SK-N-SH (cell line): ENCODE measurements around the gene MISFA. TPM values are rescaled to one million over a fixed set of nuclear protein-coding genes. Genes with fewer than 3 reads are reported as not detected.

Experiments
- CTCF ChIA-PET: fragments of 300-600, 350-600 bp; formaldehyde crosslinking; extraction: SDS; loops from one replicate; lab custom pipeline; 2021; lab: Yijun Ruan, JAX
- POLR2A ChIA-PET: fragments of 350-600 bp; sonication (Branson Sonifier 250); formaldehyde crosslinking; extraction: SDS; loops from one replicate; lab custom pipeline; 2020; ENCODE audit warnings: antibody characterized with exemption, inconsistent platforms; lab: Yijun Ruan, JAX
- DNase-seq: peaks from one replicate; pipeline ENCODE4 v3.0.0; 2012
- H2AFZ ChIP-seq: fragments of 200-600 bp; sonication (generic); 2 replicates; pipeline ENCODE4 v1.8.1; 2016; ENCODE audit warnings: antibody characterized with exemption, mild to moderate bottlenecking, low read depth
- H3F3A ChIP-seq: fragments of 200-600 bp; sonication (generic); replicated peaks from 2 replicates; pipeline ENCODE3; 2016; ENCODE audit warnings: antibody characterized with exemption, mild to moderate bottlenecking; ENCODE audit not compliant: insufficient read depth
- H3K27ac ChIP-seq, 2 experiments: fragments of 200-500 bp in 1 of 2; fragments of 200-600 bp in 1 of 2; sonication (Bioruptor generic) in 1 of 2; sonication (generic), shearing (Covaris generic) in 1 of 2; 2 replicates each; pipeline versions ENCODE4 v1.5.1 to v1.6.1; 2014 to 2016; ENCODE audit warnings: low read depth in 2 of 2, inconsistent platforms in 1 of 2, low read length in 1 of 2, mild to moderate bottlenecking in 1 of 2, mixed read lengths in 1 of 2
- H3K27me3 ChIP-seq: fragments of 200-600 bp; sonication (generic), shearing (Covaris generic); 2 replicates; pipeline ENCODE4 v1.6.1; 2016; ENCODE audit warnings: mixed run types; ENCODE audit not compliant: insufficient read depth
- H3K36me3 ChIP-seq, 2 experiments: fragments of 200-500 bp in 1 of 2; fragments of 200-600 bp in 1 of 2; sonication (Bioruptor generic) in 1 of 2; sonication (generic) in 1 of 2; replicated peaks in 1 of 2; 2 replicates each; pipeline versions ENCODE3 to v1.5.1; 2014 to 2016; ENCODE audit warnings: low read length in 1 of 2, mild to moderate bottlenecking in 1 of 2; ENCODE audit not compliant: insufficient read depth in 2 of 2, control insufficient read depth in 1 of 2
- H3K4me1 ChIP-seq, 2 experiments: fragments of 200-500 bp in 1 of 2; fragments of 200-600 bp in 1 of 2; sonication (Bioruptor generic) in 1 of 2; sonication (generic), shearing (Covaris generic) in 1 of 2; 2 replicates each; pipeline versions ENCODE4 v1.5.1 to v1.6.1; 2014 to 2016; ENCODE audit warnings: low read depth in 1 of 2, low read length in 1 of 2, mixed run types in 1 of 2; ENCODE audit not compliant: insufficient read depth in 2 of 2, control insufficient read depth in 1 of 2
- H3K4me2 ChIP-seq: fragments of 200-600 bp; sonication (generic), shearing (Covaris generic); 2 replicates; pipeline ENCODE4 v1.6.1; 2017; ENCODE audit warnings: mixed run types
- H3K4me3 ChIP-seq, 2 experiments: fragments of 200-500 bp in 1 of 2; fragments of 200-600 bp in 1 of 2; sonication (Bioruptor generic) in 1 of 2; sonication (generic), shearing (Covaris generic) in 1 of 2; 2 replicates each; pipeline versions ENCODE4 v1.5.1 to v1.8.1; 2014 to 2016; ENCODE audit warnings: low read depth in 2 of 2, inconsistent platforms in 1 of 2, low read length in 1 of 2, mild to moderate bottlenecking in 1 of 2, mixed read lengths in 1 of 2, moderate library complexity in 1 of 2
- H3K79me2 ChIP-seq: fragments of 200-600 bp; sonication (generic); 2 replicates; pipeline ENCODE4 v1.8.1; 2017; ENCODE audit warnings: mild to moderate bottlenecking; ENCODE audit not compliant: insufficient read depth
- H3K9ac ChIP-seq: fragments of 200-600 bp; sonication (generic); 2 replicates; pipeline ENCODE4 v1.6.1; 2017; ENCODE audit warnings: mixed run types
- H3K9me2 ChIP-seq: fragments of 200-600 bp; sonication (generic); 2 replicates; pipeline ENCODE4 v1.6.1; 2017; ENCODE audit warnings: mixed run types
- H3K9me3 ChIP-seq: fragments of 200-600 bp; sonication (generic); 2 replicates; pipeline ENCODE4 v1.6.1; 2017; ENCODE audit warnings: mixed run types, mild to moderate bottlenecking, moderate library complexity
- H4K20me1 ChIP-seq: fragments of 200-600 bp; sonication (generic); 2 replicates; pipeline ENCODE4 v1.6.1; 2017; ENCODE audit warnings: mild to moderate bottlenecking, mixed run types; ENCODE audit not compliant: insufficient read depth
- CHD2 ChIP-seq: fragments of 150-350 bp; IDR thresholded peaks from 2 replicates; pipeline ENCODE4 v1.6.1; 2018; ENCODE audit warnings: low read length; ENCODE audit not compliant: partially characterized antibody
- CTCF ChIP-seq: fragments of 200-600 bp; sonication (generic); IDR thresholded peaks from 2 replicates; pipeline ENCODE4 v1.6.1; 2017; ENCODE audit warnings: antibody characterized with exemption, mild to moderate bottlenecking, moderate library complexity
- FOSL2 ChIP-seq: IDR thresholded peaks from 2 replicates; pipeline ENCODE4 v1.4.0; 2012; ENCODE audit warnings: low read depth, mild to moderate bottlenecking, moderate library complexity, borderline replicate concordance
- FOXM1 ChIP-seq: IDR thresholded peaks from 2 replicates; pipeline ENCODE4 v1.4.0; 2012; ENCODE audit warnings: low read depth, mild to moderate bottlenecking
- GATA2 ChIP-seq: sonication (generic); formaldehyde crosslinking; IDR thresholded peaks from 2 replicates; pipeline ENCODE4 v1.5.0; 2020; ENCODE audit warnings: mild to moderate bottlenecking, missing genetic modification reagents
- JUND ChIP-seq: IDR thresholded peaks from 2 replicates; pipeline ENCODE4 v1.4.0; 2012
- MEF2A ChIP-seq: IDR thresholded peaks from 2 replicates; pipeline ENCODE4 v1.4.0; 2012; ENCODE audit warnings: low read depth, borderline replicate concordance
- NFIC ChIP-seq: IDR thresholded peaks from 2 replicates; pipeline ENCODE4 v1.4.0; 2012; ENCODE audit warnings: borderline replicate concordance
- NRF1 ChIP-seq: IDR thresholded peaks from 2 replicates; pipeline ENCODE4 v1.6.1; 2012; ENCODE audit warnings: low read depth, mild to moderate bottlenecking, low read length
- POLR2AphosphoS5 ChIP-seq: IDR thresholded peaks from 2 replicates; pipeline ENCODE4 v1.6.1; 2012; ENCODE audit warnings: low read depth, low read length
- RAD21 ChIP-seq: IDR thresholded peaks from 2 replicates; pipeline ENCODE4 v1.6.1; 2012; ENCODE audit warnings: mild to moderate bottlenecking, low read length
- RFX5 ChIP-seq: IDR thresholded peaks from 2 replicates; pipeline ENCODE4 v1.6.1; 2012; ENCODE audit warnings: mild to moderate bottlenecking, improper control_type of control experiment, low read length
- RXRA ChIP-seq: IDR thresholded peaks from 2 replicates; pipeline ENCODE4 v1.4.0; 2012; ENCODE audit warnings: low read depth, mild to moderate bottlenecking, borderline replicate concordance
- TAF1 ChIP-seq: IDR thresholded peaks from 2 replicates; pipeline ENCODE4 v1.6.1; 2012; ENCODE audit warnings: low read depth, mild to moderate bottlenecking, low read length, moderate library complexity, borderline replicate concordance
- YY1 ChIP-seq: IDR thresholded peaks from 2 replicates; pipeline ENCODE4 v1.4.0; 2012; ENCODE audit warnings: low read depth, mild to moderate bottlenecking
- ZBTB33 ChIP-seq: IDR thresholded peaks from 2 replicates; pipeline ENCODE4 v1.4.0; 2012; ENCODE audit warnings: low read depth, borderline replicate concordance
- WGBS: methylation state at CpG from one replicate; pipeline ENCODE4 v1.1.6; 2017; ENCODE audit warnings: low lambda C conversion rate; 5-methylcytosine and 5-hydroxymethylcytosine counted together
- polyA plus RNA-seq, 3 experiments: library from polyadenylated mRNA; depleted of rRNA; stranded (reverse); fragments of >200 nt; gene quantifications; 2 replicates each; pipeline ENCODE4 v1.2.3, GENCODE V29; 2012
- TF ChIP-seq, protein P1 (sequence below): fragments of 150-350 bp; IDR thresholded peaks from 2 replicates; pipeline ENCODE4 v1.6.1; 2017; ENCODE audit warnings: antibody characterized with exemption, low read length, low read depth, borderline replicate concordance
- TF ChIP-seq, protein P2 (sequence below): IDR thresholded peaks from 2 replicates; pipeline ENCODE4 v1.6.1; 2012; ENCODE audit warnings: mild to moderate bottlenecking, low read depth, low read length, moderate library complexity
- TF ChIP-seq, protein P3 (sequence below): IDR thresholded peaks from 2 replicates; pipeline ENCODE4; 2012

MISFA gene
- polyA plus RNA-seq, 1 of the 3 experiments (the other 2 are of a cell fraction) = 2.4 TPM

GRCh38 chr11:18567081-18567480 is 32.5 kb upstream of the MISFA start:
- H3K9ac ChIP-seq = no peak overlapping the region

More at GRCh38 chr11:18567081-18567480, 32.5 kb upstream of the MISFA start:
- ChIA-PET POLR2A (no interaction called here), CTCF (no interaction called here)
- TF ChIP-seq TAF1 (no peak), RFX5 (no peak), CTCF (no peak), JUND (no peak), YY1 (no peak), NFIC (no peak), RXRA (no peak), CHD2 (no peak), FOXM1 (no peak), POLR2AphosphoS5 (no peak), MEF2A (no peak), FOSL2 (no peak), RAD21 (no peak), ZBTB33 (no peak), GATA2 (no peak), NRF1 (no peak)
- TF ChIP-seq, protein P1, sequence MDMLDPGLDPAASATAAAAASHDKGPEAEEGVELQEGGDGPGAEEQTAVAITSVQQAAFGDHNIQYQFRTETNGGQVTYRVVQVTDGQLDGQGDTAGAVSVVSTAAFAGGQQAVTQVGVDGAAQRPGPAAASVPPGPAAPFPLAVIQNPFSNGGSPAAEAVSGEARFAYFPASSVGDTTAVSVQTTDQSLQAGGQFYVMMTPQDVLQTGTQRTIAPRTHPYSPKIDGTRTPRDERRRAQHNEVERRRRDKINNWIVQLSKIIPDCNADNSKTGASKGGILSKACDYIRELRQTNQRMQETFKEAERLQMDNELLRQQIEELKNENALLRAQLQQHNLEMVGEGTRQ = no peak
- TF ChIP-seq, protein P2, sequence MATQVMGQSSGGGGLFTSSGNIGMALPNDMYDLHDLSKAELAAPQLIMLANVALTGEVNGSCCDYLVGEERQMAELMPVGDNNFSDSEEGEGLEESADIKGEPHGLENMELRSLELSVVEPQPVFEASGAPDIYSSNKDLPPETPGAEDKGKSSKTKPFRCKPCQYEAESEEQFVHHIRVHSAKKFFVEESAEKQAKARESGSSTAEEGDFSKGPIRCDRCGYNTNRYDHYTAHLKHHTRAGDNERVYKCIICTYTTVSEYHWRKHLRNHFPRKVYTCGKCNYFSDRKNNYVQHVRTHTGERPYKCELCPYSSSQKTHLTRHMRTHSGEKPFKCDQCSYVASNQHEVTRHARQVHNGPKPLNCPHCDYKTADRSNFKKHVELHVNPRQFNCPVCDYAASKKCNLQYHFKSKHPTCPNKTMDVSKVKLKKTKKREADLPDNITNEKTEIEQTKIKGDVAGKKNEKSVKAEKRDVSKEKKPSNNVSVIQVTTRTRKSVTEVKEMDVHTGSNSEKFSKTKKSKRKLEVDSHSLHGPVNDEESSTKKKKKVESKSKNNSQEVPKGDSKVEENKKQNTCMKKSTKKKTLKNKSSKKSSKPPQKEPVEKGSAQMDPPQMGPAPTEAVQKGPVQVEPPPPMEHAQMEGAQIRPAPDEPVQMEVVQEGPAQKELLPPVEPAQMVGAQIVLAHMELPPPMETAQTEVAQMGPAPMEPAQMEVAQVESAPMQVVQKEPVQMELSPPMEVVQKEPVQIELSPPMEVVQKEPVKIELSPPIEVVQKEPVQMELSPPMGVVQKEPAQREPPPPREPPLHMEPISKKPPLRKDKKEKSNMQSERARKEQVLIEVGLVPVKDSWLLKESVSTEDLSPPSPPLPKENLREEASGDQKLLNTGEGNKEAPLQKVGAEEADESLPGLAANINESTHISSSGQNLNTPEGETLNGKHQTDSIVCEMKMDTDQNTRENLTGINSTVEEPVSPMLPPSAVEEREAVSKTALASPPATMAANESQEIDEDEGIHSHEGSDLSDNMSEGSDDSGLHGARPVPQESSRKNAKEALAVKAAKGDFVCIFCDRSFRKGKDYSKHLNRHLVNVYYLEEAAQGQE = no peak
- TF ChIP-seq, protein P3, sequence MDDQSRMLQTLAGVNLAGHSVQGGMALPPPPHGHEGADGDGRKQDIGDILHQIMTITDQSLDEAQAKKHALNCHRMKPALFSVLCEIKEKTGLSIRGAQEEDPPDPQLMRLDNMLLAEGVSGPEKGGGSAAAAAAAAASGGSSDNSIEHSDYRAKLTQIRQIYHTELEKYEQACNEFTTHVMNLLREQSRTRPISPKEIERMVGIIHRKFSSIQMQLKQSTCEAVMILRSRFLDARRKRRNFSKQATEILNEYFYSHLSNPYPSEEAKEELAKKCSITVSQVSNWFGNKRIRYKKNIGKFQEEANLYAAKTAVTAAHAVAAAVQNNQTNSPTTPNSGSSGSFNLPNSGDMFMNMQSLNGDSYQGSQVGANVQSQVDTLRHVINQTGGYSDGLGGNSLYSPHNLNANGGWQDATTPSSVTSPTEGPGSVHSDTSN = no peak
- Histone ChIP-seq H3K9me3 (no peaks in the 10 kb centered on the region), H3K4me2 (no peak overlapping the region), H4K20me1 (no peaks in the 10 kb centered on the region), H3K27me3 (no peaks in the 10 kb centered on the region), H2AFZ (no peak overlapping the region), H3K9me2 (no peaks in the 10 kb centered on the region), H3F3A (peaks cover 4% of the 10 kb centered on the region), H3K4me1 (no peaks in the 10 kb centered on the region), H3K4me3 (no peak overlapping the region), H3K36me3 (peaks cover 18 to 61% of the 10 kb centered on the region in 2 experiments), H3K27ac (no peak overlapping the region), H3K79me2 (no peaks in the 10 kb centered on the region)
- WGBS = 68% methylated on average over 3 of the region's 3 CpGs
- no peak for DNase-seq
